AG04449 (cell line): ENCODE measurements around the gene HSFX2.
"Not testable (repeated sequence)": the region's sequence is repeated elsewhere in the genome, so short reads cannot be mapped to it uniquely, and the experiment has no call there.

ENCODE experiments used
- CTCF ChIA-PET: fragments of 350-600 bp; formaldehyde crosslinking; extraction: SDS; loops from one replicate; lab custom pipeline; 2021; ENCODE audit warnings: antibody characterized with exemption; lab: Yijun Ruan, JAX
- POLR2A ChIA-PET: fragments of 400-600, 350-600 bp; formaldehyde crosslinking; extraction: SDS; loops from one replicate; lab custom pipeline; 2020; ENCODE audit warnings: antibody characterized with exemption, inconsistent platforms; lab: Yijun Ruan, JAX
- DNase-seq: peaks from one replicate; pipeline ENCODE4 v3.0.0-alpha.2; 2010; ENCODE audit warnings: low read depth, low spot score
- H3K4me3 ChIP-seq: 2 replicates; pipeline ENCODE4 v1.5.1; 2011; ENCODE audit warnings: low read depth, mild to moderate bottlenecking, control low read depth, low read length
- TF ChIP-seq, protein P1 (sequence below): IDR thresholded peaks from one replicate; pipeline ENCODE4 v1.5.1; 2011; ENCODE audit warnings: mild to moderate bottlenecking, moderate library complexity, low read length, control low read depth, inconsistent platforms; ENCODE audit not compliant: insufficient read depth; ENCODE audit errors: missing control alignments

The HSFX2 gene

DNA sequence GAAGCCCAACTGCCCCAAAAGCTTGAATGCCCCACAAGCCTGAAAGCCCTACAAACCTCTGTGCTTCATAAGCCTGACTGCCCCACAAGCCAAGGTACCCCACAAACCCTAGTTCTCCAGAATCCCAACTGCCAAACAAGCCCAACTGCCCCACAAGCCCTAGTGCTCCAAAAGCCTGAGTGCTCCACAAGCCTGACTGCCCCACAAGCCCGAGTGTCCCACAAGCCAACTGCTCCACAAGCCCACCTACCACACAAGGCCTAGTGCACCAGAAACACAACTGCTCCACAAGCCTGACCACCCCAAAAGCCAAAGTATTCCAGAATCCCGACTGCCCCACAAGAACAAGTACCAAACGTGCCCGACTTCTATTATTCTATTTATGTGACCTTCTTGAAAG is 31.8 kb downstream of the HSFX2 start:
- H3K4me3 ChIP-seq = no peak overlapping the region
- CTCF ChIA-PET = interaction anchor here (1.3 kb wide), 1 partner anchor 9 kb away, joined by 3 read pairs; no protein-coding TSS in a partner anchor
- POLR2A ChIA-PET = no interaction called here
- no peak for DNase-seq
- TF ChIP-seq, protein P1, sequence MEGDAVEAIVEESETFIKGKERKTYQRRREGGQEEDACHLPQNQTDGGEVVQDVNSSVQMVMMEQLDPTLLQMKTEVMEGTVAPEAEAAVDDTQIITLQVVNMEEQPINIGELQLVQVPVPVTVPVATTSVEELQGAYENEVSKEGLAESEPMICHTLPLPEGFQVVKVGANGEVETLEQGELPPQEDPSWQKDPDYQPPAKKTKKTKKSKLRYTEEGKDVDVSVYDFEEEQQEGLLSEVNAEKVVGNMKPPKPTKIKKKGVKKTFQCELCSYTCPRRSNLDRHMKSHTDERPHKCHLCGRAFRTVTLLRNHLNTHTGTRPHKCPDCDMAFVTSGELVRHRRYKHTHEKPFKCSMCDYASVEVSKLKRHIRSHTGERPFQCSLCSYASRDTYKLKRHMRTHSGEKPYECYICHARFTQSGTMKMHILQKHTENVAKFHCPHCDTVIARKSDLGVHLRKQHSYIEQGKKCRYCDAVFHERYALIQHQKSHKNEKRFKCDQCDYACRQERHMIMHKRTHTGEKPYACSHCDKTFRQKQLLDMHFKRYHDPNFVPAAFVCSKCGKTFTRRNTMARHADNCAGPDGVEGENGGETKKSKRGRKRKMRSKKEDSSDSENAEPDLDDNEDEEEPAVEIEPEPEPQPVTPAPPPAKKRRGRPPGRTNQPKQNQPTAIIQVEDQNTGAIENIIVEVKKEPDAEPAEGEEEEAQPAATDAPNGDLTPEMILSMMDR = no peak

GRCh38 chrX:149555251-149555650 is 39.9 kb downstream of the HSFX2 start:
- DNase-seq, H3K4me3 ChIP-seq, POLR2A ChIA-PET, CTCF ChIA-PET: not testable (repeated sequence)

GRCh38 chrX:149551939-149552248 is 43.2 kb downstream of the HSFX2 start:
- H3K4me3 ChIP-seq, DNase-seq, CTCF ChIA-PET, POLR2A ChIA-PET: not testable (repeated sequence)

DNA sequence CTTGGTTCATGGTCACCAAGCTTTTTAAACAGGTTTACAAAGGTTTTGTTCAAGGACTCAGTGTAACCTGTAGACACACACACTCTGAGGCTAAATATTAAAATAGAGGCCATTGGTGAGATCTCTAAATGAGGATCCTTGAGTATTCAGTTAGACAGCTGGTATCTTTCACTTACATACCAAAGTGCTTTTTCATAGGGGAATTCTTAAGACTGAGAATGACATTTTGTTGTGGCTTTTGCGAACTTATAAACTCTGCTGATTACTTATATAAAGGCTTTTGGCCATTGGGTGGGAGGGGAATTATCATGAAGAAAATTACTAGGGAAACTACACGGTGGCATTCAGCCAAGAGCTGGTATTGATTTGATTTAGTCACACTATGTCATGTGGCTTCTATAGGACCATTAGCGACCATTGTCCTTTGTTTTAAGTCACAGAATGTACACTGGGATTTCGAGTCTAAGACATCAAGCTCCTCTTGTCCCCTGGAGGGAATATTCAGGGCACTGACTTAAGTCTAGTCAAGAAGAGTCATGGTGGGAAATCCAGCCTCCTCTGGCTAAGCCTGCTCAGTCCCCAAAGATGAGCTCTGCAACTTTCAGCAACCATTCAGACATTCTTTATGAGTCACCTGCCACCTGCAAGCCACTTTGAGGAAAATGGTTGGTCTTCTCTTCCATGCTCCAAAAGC is 43.7 kb downstream of the HSFX2 start:
- H3K4me3 ChIP-seq, CTCF ChIA-PET, DNase-seq, POLR2A ChIA-PET: not testable (repeated sequence)

DNA sequence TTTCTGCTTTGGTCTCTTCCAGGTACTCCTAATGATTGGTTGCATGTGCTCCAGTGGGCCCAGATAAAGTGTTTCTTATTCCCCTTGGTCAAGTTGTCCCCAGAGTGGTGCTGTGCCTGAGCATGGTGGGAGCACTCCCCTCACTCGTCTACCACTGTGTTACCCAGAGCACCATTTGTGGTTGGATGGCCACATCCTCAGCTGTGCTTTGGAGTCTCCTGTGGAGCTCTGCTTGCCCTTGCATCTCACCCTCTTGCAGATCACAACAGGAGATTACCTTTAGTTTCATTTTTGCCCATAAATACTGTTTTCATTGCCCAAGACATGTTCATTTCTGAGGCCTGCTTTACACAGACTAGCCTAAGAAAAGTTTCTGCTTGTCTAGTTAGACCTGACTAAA is 44.7 kb downstream of the HSFX2 start:
- H3K4me3 ChIP-seq, POLR2A ChIA-PET, CTCF ChIA-PET, DNase-seq: not testable (repeated sequence)

- CTCF ChIA-PET, H3K4me3 ChIP-seq, DNase-seq, POLR2A ChIA-PET: not testable (repeated sequence)
Measured at GRCh38 chrX:149549701-149550100, 45.4 kb downstream of the HSFX2 start, which contains the start of gene HSFX3. HSFX3 (minus strand) TSS chrX:149549924; CDS start chrX:149549852, 72 bp downstream.

GRCh38 chrX:149547782-149548181 is 47.3 kb downstream of the HSFX2 start:
- DNase-seq, H3K4me3 ChIP-seq, POLR2A ChIA-PET, CTCF ChIA-PET: not testable (repeated sequence)

GRCh38 chrX:149546962-149547361 is 48.2 kb downstream of the HSFX2 start:
- DNase-seq, POLR2A ChIA-PET, H3K4me3 ChIP-seq, CTCF ChIA-PET: not testable (repeated sequence)

GRCh38 chrX:149545545-149546543 is 49.3 kb downstream of the HSFX2 start:
- H3K4me3 ChIP-seq, POLR2A ChIA-PET, DNase-seq, CTCF ChIA-PET: not testable (repeated sequence)
